Subcutaneous adipose tissue (tissue), 4 donors: ENCODE results near the gene PLCG1. TPM values are rescaled to one million over a fixed set of nuclear protein-coding genes. Genes with fewer than 3 reads are reported as not detected.

Experiments used
- total RNA-seq, 4 donors: library from RNA; depleted of rRNA; stranded (reverse); fragments of >200 nt; gene quantifications; one replicate each; pipeline ENCODE4 v1.1.0, GENCODE V29; 2016
- TF ChIP-seq, protein P1 (sequence below): fragments of 450-650 bp; IDR thresholded peaks from one replicate; pipeline ENCODE4 v1.5.1; 2016; ENCODE audit warnings: low read depth, mild to moderate bottlenecking, control low read depth, antibody characterized with exemption, moderate library complexity

PLCG1 gene
- total RNA-seq, 4 donors from 2014 or later, result 43.0 to 186 (median 67.2) TPM

DNA sequence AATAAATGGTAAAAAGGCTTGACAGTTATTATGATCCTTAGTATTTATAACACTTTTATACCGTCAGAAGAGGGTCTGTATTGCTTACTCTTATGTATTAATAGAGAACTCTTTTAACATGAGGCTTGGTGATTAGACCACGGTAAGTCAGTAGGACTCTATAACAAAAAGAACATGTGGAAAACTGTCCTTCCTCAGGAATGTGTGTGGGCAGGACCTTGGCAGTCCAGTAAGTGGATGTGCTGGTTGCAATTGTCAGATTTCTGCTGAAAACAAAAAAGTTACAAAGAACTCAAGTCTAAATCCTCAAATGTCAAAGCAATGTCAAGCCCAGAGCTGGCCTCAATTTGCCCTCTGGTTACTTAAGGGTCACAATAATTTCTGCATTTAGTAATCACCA is 81.1 kb downstream of the PLCG1 start:
- TF ChIP-seq, protein P1, sequence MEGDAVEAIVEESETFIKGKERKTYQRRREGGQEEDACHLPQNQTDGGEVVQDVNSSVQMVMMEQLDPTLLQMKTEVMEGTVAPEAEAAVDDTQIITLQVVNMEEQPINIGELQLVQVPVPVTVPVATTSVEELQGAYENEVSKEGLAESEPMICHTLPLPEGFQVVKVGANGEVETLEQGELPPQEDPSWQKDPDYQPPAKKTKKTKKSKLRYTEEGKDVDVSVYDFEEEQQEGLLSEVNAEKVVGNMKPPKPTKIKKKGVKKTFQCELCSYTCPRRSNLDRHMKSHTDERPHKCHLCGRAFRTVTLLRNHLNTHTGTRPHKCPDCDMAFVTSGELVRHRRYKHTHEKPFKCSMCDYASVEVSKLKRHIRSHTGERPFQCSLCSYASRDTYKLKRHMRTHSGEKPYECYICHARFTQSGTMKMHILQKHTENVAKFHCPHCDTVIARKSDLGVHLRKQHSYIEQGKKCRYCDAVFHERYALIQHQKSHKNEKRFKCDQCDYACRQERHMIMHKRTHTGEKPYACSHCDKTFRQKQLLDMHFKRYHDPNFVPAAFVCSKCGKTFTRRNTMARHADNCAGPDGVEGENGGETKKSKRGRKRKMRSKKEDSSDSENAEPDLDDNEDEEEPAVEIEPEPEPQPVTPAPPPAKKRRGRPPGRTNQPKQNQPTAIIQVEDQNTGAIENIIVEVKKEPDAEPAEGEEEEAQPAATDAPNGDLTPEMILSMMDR, result no peak

DNA sequence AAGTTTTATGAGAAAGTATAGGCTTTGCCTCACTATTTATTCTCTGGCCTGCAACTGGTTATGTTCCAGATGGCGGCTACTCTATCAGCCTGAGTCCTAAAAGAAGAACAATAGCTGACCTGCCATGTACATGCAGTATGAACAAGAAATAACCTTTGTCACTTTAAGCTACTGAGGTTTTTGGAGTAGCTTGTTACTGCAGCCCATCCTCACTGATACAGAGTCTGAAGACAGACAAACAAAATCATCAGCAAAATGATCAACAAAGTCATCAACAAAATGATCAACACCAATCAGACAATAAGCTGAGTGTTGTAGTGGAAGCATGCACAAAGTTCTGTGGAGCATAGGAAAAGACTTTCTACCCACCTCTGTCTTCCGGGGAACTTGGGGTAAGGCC is 82.5 kb downstream of the PLCG1 start:
- TF ChIP-seq, protein P1, result no peak

DNA sequence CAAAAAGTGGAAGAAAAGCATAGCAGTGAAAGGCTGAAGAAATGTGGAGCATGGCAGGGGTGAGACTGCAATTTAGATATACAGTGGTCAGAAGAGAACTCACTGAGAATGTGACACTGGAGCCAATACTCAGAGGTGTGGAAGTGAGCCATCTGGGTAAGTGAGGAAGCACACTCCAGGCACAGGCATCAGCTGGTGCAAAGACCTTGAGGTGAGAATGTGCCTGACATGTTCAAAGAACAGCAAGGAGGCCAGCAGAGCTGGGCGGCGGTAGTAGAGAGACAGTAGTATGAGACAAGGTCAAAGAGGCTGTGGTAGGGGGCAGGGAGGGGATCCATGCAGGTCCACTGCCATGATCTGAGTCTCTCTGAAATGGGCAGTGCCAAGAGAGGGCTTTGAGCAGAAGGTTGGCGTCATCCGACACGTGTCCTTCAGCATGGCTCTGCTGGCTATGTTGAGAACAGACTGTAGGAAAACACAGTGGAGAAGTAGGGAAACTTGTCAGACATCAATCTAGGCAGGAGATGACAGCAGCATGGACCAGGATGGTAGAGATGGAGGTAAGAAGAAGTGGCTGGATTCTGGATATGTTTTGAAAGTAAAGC is 84.4 kb downstream of the PLCG1 start:
- TF ChIP-seq, protein P1, result no peak

DNA sequence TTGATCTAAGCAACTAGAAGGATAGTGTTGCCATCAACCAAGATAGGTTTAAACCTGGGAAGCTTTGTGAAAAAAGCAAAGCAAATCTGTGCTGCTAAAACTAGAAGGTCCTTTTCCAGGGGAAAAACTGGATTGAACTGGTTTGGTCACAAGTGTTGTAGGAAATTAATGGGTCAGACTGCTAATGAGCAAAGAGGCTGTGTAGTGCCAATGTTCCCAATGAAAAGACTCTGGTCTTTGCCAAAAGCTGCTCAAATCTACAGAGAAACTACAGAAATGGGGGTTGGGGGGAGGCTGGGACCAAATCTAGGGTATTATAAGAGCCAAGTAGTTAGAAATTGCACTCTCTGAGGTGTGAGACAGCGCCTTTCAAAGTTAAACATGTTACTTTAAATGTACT is 85.0 kb downstream of the PLCG1 start:
- TF ChIP-seq, protein P1, result no peak

DNA sequence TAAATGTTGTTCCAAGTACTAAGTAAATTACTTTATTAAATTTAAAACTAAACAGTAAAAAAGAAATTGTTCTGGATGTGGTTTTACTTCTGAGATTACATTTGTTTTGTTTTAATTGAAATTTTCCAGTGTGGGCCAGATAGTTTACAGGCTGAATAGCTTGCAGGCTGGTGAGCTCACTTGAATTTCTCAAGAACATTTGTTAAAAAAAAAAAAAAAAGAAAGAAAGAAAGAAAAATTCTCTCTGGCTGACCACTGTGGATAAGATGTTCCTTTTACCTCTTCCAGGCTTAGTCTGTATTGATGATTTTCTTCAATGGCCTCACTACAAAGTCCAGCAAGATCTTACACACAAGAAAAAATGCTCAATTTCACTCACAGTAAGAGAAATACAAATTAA is 85.4 kb downstream of the PLCG1 start:
- TF ChIP-seq, protein P1, result no peak

DNA sequence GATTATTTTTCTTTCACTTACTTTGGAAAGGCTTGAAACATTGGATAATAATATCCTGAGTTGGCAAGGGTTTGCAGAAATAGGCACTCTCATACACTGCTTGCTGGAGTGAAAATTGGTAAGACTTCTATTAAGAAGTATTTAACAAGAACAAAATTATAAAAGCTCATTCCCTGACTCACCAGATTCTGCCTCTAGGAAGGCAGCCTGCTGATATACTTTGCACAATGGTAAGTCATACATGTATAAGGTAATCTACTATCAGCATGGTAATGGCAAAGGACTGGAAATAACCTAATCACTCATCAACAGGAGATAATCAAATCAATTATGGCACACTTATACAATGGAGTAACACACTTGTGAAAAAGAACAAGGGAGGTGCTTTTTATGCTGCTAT is 85.8 kb downstream of the PLCG1 start:
- TF ChIP-seq, protein P1, result no peak

DNA sequence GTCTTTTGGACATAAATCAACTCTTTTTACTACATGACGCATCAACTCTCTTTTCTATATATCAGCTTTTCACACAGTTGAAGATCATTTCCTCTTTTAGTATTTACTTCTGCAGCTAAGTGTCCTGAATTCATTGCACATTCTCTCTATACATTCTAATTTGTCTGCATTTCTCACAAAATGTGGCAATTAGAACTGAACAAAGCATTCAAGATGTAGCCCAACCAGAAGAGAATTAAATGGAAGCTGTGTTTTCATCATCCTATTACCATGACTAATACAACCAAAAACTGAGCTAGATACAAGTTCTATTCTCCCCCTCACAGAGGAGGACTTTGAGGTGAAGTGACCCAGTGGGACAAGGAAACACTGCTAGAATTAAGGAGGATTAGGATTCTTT is 86.9 kb downstream of the PLCG1 start:
- TF ChIP-seq, protein P1, result no peak
